ENCODE measurements around the gene BDP1.
"Not testable (repeated sequence)": the region's sequence is repeated elsewhere in the genome, so short reads cannot be mapped to it uniquely, and the experiment has no call there.

The BDP1 gene

GRCh38 chr5:71446540-71447216 is 8.8 kb upstream of the BDP1 start:
- Mint-ChIP-seq H3K27me3 (ENCODE audit: low read depth) (peaks cover 45% of the 10 kb centered on the region), H3K4me3 (peak overlapping the region; percentile 12)
- not testable (repeated sequence) for H3K4me1 Mint-ChIP-seq (ENCODE audit: low read depth); H3K27ac Mint-ChIP-seq; H3K36me3 Mint-ChIP-seq (ENCODE audit: low read depth); H3K9me3 Mint-ChIP-seq

DNA sequence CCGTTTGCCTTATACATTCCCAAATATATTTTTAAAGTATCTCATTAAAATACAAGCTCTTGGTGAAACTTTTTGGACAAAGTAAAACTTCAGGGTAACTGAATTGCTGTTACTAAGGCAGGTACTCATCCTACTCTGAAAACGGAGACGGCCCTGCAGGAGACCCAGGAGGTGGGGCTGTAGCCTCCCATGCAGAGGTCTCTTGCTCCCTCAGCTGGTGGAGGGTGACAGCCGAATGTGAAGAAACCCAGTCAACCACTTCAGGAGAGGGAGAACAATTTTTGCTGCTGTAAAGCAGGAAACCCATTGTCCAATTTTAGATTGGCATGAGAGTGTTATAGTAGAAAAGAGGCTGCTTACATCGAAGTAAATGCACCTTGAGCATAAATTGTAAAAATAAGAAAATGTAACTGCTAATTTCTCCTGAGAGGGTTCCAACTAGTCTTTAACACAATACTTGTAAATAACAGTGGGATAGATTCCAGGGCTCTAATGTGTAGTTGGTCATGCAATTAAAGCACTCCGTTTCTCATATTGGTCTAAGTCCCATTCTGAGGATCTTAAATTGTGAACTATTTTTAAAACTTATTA is 8.1 kb upstream of the BDP1 start:
- not testable (repeated sequence) for H3K4me1 Mint-ChIP-seq (ENCODE audit: low read depth); H3K36me3 Mint-ChIP-seq (ENCODE audit: low read depth); H3K27ac Mint-ChIP-seq; H3K9me3 Mint-ChIP-seq; H3K4me3 Mint-ChIP-seq
- H3K27me3 Mint-ChIP-seq (ENCODE audit: low read depth), result peaks cover 49% of the 10 kb centered on the region

GRCh38 chr5:71452876-71453275 is 2.6 kb upstream of the BDP1 start:
- Mint-ChIP-seq H3K27ac (no peak overlapping the region), H3K27me3 (ENCODE audit: low read depth) (peaks cover 19% of the 10 kb centered on the region), H3K36me3 (ENCODE audit: low read depth) (no peaks in the 10 kb centered on the region), H3K4me3 (no peak overlapping the region), H3K4me1 (ENCODE audit: low read depth) (peaks cover 13% of the 10 kb centered on the region), H3K9me3 (no peaks in the 10 kb centered on the region)

DNA sequence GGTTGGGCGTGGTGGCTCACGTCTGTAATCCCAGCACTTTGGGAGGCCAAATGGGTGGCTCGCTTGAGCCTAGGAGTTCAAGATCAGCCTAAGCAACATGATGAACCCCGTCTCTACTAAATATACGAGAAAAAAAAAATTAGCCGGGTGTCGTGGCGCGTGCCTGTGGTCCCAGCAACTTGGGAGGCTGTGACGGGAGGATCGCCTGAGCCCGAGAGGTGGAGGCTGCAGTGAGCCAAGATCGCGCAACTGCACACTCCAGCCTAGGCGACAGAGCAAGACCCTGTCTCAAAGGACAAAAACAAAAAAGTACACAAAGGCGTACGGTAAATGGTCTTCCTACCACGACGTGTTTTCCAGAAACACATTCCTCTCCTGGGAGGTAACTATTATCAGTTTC is 538 bp upstream of the BDP1 start:
- H3K4me3 Mint-ChIP-seq, result peak overlapping the region; percentile 96
- H3K36me3 Mint-ChIP-seq (ENCODE audit: low read depth), result peaks cover 8% of the 10 kb centered on the region
- H3K9me3 Mint-ChIP-seq, result no peaks in the 10 kb centered on the region
- H3K4me1 Mint-ChIP-seq (ENCODE audit: low read depth), result peaks cover 14% of the 10 kb centered on the region
- H3K27ac Mint-ChIP-seq, result peak overlapping the region; percentile 98
- H3K27me3 Mint-ChIP-seq (ENCODE audit: low read depth), result peaks cover 6% of the 10 kb centered on the region

- peaks cover 6% of the 10 kb centered on the region for H3K27me3 Mint-ChIP-seq (ENCODE audit: low read depth)
- peak overlapping the region; percentile 91 for H3K4me3 Mint-ChIP-seq
- H3K36me3 Mint-ChIP-seq (ENCODE audit: low read depth), result peaks cover 15% of the 10 kb centered on the region
- no peaks in the 10 kb centered on the region for H3K9me3 Mint-ChIP-seq
- H3K4me1 Mint-ChIP-seq (ENCODE audit: low read depth), result peaks cover 14% of the 10 kb centered on the region
- peak overlapping the region; percentile 93 for H3K27ac Mint-ChIP-seq
These were observed 902 bp downstream of the BDP1 start for GRCh38 chr5:71456362-71456743.

GRCh38 chr5:71457106-71457505 is 1.7 kb downstream of the BDP1 start:
- H3K36me3 Mint-ChIP-seq (ENCODE audit: low read depth), result peaks cover 15% of the 10 kb centered on the region
- peaks cover 1% of the 10 kb centered on the region for H3K27me3 Mint-ChIP-seq (ENCODE audit: low read depth)
- peak overlapping the region; percentile 69 for H3K27ac Mint-ChIP-seq
- H3K9me3 Mint-ChIP-seq, result no peaks in the 10 kb centered on the region
- peaks cover 14% of the 10 kb centered on the region for H3K4me1 Mint-ChIP-seq (ENCODE audit: low read depth)
- peak overlapping the region; percentile 91 for H3K4me3 Mint-ChIP-seq

GRCh38 chr5:71460693-71461092 is 5.2 kb downstream of the BDP1 start:
- H3K9me3 Mint-ChIP-seq, result no peaks in the 10 kb centered on the region
- peaks cover 9% of the 10 kb centered on the region for H3K4me1 Mint-ChIP-seq (ENCODE audit: low read depth)
- no peak overlapping the region for H3K27ac Mint-ChIP-seq
- peaks cover 23% of the 10 kb centered on the region for H3K36me3 Mint-ChIP-seq (ENCODE audit: low read depth)
- H3K27me3 Mint-ChIP-seq (ENCODE audit: low read depth), result no peaks in the 10 kb centered on the region
- no peak overlapping the region for H3K4me3 Mint-ChIP-seq

GRCh38 chr5:71461360-71461759 is 5.9 kb downstream of the BDP1 start:
- H3K36me3 Mint-ChIP-seq (ENCODE audit: low read depth), result peaks cover 28% of the 10 kb centered on the region
- no peaks in the 10 kb centered on the region for H3K9me3 Mint-ChIP-seq

DNA sequence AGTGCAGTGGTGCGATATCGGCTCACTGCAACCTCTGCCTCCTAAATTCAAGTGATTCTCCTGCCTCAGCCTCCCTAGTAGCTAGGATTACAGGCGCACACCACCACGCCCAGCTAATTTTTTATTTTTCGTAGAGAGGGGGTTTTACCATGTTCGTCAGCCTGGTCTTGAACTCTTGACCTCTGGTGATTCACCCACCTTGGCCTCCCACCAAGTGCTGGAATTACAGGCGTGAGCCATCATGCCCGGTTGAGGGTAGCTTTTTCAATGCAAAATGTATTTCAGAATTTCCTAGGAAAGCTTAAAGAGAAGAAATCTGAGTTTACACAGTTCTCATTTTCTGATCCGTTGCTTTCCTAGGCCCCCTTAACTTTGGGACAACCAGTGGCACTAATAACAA is 15.7 kb downstream of the BDP1 start:
- H3K27ac Mint-ChIP-seq, result no peak overlapping the region
- H3K27me3 Mint-ChIP-seq (ENCODE audit: low read depth), result no peaks in the 10 kb centered on the region
- peaks cover 19% of the 10 kb centered on the region for H3K36me3 Mint-ChIP-seq (ENCODE audit: low read depth)
- H3K4me3 Mint-ChIP-seq, result no peak overlapping the region
- H3K9me3 Mint-ChIP-seq, result no peaks in the 10 kb centered on the region
- peaks cover 1% of the 10 kb centered on the region for H3K4me1 Mint-ChIP-seq (ENCODE audit: low read depth)

More at GRCh38 chr5:71461360-71461759, 5.9 kb downstream of the BDP1 start:
- H3K27ac Mint-ChIP-seq, result no peak overlapping the region
- H3K4me3 Mint-ChIP-seq, result no peak overlapping the region
- peaks cover 9% of the 10 kb centered on the region for H3K4me1 Mint-ChIP-seq (ENCODE audit: low read depth)
- no peaks in the 10 kb centered on the region for H3K27me3 Mint-ChIP-seq (ENCODE audit: low read depth)

DNA sequence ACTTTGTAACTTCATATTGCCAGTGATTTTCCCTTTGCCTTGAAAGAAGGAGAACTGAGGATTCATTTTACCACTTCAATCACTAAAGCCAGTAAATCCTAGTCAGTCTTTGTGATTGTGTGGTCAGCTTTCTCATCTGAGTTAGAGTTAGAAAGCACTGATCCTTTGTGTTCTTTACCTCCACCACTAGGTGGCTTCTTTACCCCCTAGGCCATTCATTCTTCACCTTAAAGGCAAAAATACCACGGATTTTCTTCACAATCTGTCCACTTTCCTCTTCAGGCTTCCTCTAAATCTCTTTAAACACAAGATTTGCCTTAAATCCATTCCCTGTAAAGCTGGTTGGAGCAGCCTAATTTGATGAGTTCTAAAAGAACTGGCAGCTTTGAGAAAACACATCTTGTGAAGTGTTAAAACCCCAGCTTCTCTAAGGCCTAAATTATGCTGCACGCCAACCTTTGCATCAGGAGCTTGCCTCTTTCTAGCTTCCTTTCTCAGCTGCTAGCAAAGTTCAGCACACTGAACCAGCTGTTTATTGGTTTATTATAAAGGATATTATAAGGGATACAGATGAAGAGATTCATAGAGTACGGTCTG is 20.4 kb downstream of the BDP1 start:
- Mint-ChIP-seq H3K27me3 (ENCODE audit: low read depth) (no peaks in the 10 kb centered on the region), H3K4me1 (ENCODE audit: low read depth) (peaks cover 1% of the 10 kb centered on the region), H3K9me3 (no peaks in the 10 kb centered on the region), H3K36me3 (ENCODE audit: low read depth) (peaks cover 28% of the 10 kb centered on the region), H3K4me3 (no peak overlapping the region), H3K27ac (no peak overlapping the region)

- Mint-ChIP-seq H3K4me1 (ENCODE audit: low read depth) (peaks cover 2% of the 10 kb centered on the region), H3K36me3 (ENCODE audit: low read depth) (peaks cover 31% of the 10 kb centered on the region), H3K9me3 (no peaks in the 10 kb centered on the region), H3K27me3 (ENCODE audit: low read depth) (no peaks in the 10 kb centered on the region), H3K27ac (no peak overlapping the region), H3K4me3 (no peak overlapping the region)
These were observed 26.0 kb downstream of the BDP1 start for GRCh38 chr5:71481441-71481840.

- no peaks in the 10 kb centered on the region for H3K27me3 Mint-ChIP-seq (ENCODE audit: low read depth)
- peaks cover 33% of the 10 kb centered on the region for H3K36me3 Mint-ChIP-seq (ENCODE audit: low read depth)
- peaks cover 2% of the 10 kb centered on the region for H3K4me1 Mint-ChIP-seq (ENCODE audit: low read depth)
- H3K9me3 Mint-ChIP-seq, result no peaks in the 10 kb centered on the region
- H3K4me3 Mint-ChIP-seq, result no peak overlapping the region
- H3K27ac Mint-ChIP-seq, result no peak overlapping the region
These were observed 26.7 kb downstream of the BDP1 start for GRCh38 chr5:71482132-71482531.

DNA sequence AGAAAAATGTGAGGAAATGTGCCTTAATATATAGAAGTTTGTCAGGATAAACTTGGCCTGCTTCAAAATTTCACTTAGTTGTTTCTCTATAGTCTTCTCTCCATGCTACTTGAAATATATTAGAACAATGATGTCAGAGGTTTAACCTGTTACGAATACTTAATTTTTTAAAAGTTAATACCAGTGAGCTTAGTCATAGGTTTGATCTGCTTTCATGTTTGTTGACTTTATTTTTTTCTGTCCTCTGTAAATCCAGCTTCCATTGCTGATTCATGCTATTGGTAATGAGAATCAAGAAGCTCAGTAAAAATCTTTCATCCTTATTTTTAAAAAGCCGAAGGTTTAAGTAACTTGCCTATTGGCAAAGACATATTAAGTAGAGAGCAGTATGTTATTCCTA is 27.9 kb downstream of the BDP1 start:
- H3K4me3 Mint-ChIP-seq, result no peak overlapping the region
- no peak overlapping the region for H3K27ac Mint-ChIP-seq
- no peaks in the 10 kb centered on the region for H3K9me3 Mint-ChIP-seq
- peaks cover 2% of the 10 kb centered on the region for H3K4me1 Mint-ChIP-seq (ENCODE audit: low read depth)
- H3K36me3 Mint-ChIP-seq (ENCODE audit: low read depth), result peaks cover 35% of the 10 kb centered on the region
- no peaks in the 10 kb centered on the region for H3K27me3 Mint-ChIP-seq (ENCODE audit: low read depth)

DNA sequence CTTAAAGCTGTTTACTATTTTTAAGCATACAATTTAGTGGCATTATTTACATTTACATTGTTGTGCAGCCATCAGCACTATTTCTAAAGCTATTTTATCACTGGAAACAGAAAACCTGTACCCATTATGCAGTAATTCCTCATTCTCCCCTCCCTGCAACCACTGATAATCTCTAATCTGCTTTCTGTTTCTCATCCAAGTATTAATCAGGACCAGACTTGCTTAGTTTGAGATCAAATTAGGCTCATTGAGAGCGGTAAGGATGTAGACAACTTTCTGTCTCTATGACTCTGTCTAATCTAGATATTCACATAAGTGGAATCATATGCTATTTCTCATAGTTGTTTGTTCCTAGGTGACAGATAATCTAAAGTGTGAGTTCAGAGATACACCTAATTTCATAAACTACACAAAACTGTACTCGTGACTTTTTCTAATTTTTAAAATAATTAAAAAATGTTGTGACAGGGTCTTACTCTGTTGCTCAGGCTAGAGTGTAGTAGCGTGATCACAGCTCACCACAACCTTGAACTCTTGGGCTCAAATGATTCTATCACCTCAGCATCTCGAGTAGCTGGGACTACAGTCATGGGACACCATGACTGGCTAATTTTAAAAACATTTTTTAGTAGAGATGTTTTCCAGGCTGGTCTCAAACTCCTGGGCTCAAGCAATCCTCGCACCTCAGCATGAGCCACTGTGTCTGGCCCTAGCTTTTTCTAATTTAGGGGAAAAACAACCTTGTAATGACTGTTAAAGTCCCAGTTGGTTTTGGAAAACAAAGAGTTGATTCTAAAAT is 37.6 kb downstream of the BDP1 start:
- H3K4me3 Mint-ChIP-seq, result no peak overlapping the region
- no peaks in the 10 kb centered on the region for H3K9me3 Mint-ChIP-seq
- peaks cover 40% of the 10 kb centered on the region for H3K36me3 Mint-ChIP-seq (ENCODE audit: low read depth)
- H3K27ac Mint-ChIP-seq, result no peak overlapping the region
- H3K27me3 Mint-ChIP-seq (ENCODE audit: low read depth), result no peaks in the 10 kb centered on the region
- H3K4me1 Mint-ChIP-seq (ENCODE audit: low read depth), result no peaks in the 10 kb centered on the region

GRCh38 chr5:71494202-71494601 is 38.8 kb downstream of the BDP1 start:
- peaks cover 34% of the 10 kb centered on the region for H3K36me3 Mint-ChIP-seq (ENCODE audit: low read depth)
- H3K4me3 Mint-ChIP-seq; H3K9me3 Mint-ChIP-seq; H3K4me1 Mint-ChIP-seq (ENCODE audit: low read depth); H3K27ac Mint-ChIP-seq; H3K27me3 Mint-ChIP-seq (ENCODE audit: low read depth): not testable (repeated sequence)

Data from T-helper 1 cell treated with Interleukin-12 subunit alpha and Interleukin-12 subunit beta and Interleukin-4 antibody, amounts not matched to agents 30 μg/mL and 1 μg/mL, for 36 hours (primary cell).